Glutamatergic neuron (in vitro differentiated cells): Measurements from ENCODE around the gene JUP. TPM values are rescaled to one million over a fixed set of nuclear protein-coding genes. Genes with fewer than 3 reads are reported as not detected.

Experiments
- DNase-seq: peaks from one replicate; pipeline ENCODE4 v3.0.0; 2022
- H3K27ac Mint-ChIP-seq: one replicate; pipeline ENCODE4 v1.8.0; 2020; ENCODE audit warnings: mild to moderate bottlenecking, mixed read lengths, inconsistent platforms; ENCODE audit not compliant: unreplicated experiment
- H3K27me3 Mint-ChIP-seq: one replicate; pipeline ENCODE4 v1.8.0; 2020; ENCODE audit warnings: mild to moderate bottlenecking, moderate library complexity, mixed read lengths, inconsistent platforms; ENCODE audit not compliant: unreplicated experiment
- H3K36me3 Mint-ChIP-seq: one replicate; pipeline ENCODE4 v1.8.0; 2020; ENCODE audit warnings: mild to moderate bottlenecking, mixed read lengths, inconsistent platforms; ENCODE audit not compliant: unreplicated experiment
- H3K4me1 Mint-ChIP-seq: one replicate; pipeline ENCODE4 v1.8.0; 2020; ENCODE audit warnings: mild to moderate bottlenecking, low read depth, mixed read lengths, inconsistent platforms; ENCODE audit not compliant: unreplicated experiment
- H3K4me3 Mint-ChIP-seq: one replicate; pipeline ENCODE4 v1.8.0; 2020; ENCODE audit warnings: mild to moderate bottlenecking, mixed read lengths, inconsistent platforms; ENCODE audit not compliant: unreplicated experiment
- H3K9me3 Mint-ChIP-seq: one replicate; pipeline ENCODE4 v1.8.0; 2020; ENCODE audit warnings: mild to moderate bottlenecking, moderate library complexity, mixed read lengths, inconsistent platforms; ENCODE audit not compliant: unreplicated experiment
- CTCF ChIP-seq: fragments of 200-600 bp; sonication (generic); IDR thresholded peaks from one replicate; pipeline ENCODE4 v1.5.0; 2021; ENCODE audit not compliant: partially characterized antibody, unreplicated experiment
- total RNA-seq: library from RNA; stranded (reverse); fragmentation: NEBNext Ultra II Directional; extraction: Animal tissue kit (Norgen Biotek cat#: 25700); gene quantifications from one replicate; pipeline ENCODE4 v1.2.1, GENCODE V29; 2021; ENCODE audit not compliant: unreplicated experiment

JUP gene
- total RNA-seq, 1 donor from 2014 or later = 252 TPM

- H3K4me3 Mint-ChIP-seq = peak overlapping the region; percentile 75
- H3K4me1 Mint-ChIP-seq = peaks cover 39% of the 10 kb centered on the region
- peaks cover 21% of the 10 kb centered on the region for H3K9me3 Mint-ChIP-seq
- H3K36me3 Mint-ChIP-seq = peaks cover under 1% of the 10 kb centered on the region
- H3K27ac Mint-ChIP-seq = peak overlapping the region; percentile 83
- TF ChIP-seq CTCF = no peak
- peaks cover 18% of the 10 kb centered on the region for H3K27me3 Mint-ChIP-seq
- no peak for DNase-seq
These were observed 12.7 kb downstream of the JUP start for GRCh38 chr17:41773731-41774193.

GRCh38 chr17:41773190-41773588, 13.3 kb downstream of the JUP start:
- Mint-ChIP-seq H3K9me3 (peaks cover 23% of the 10 kb centered on the region), H3K4me3 (peak overlapping the region; percentile 75), H3K4me1 (peaks cover 39% of the 10 kb centered on the region), H3K36me3 (peaks cover 5% of the 10 kb centered on the region), H3K27me3 (peaks cover 23% of the 10 kb centered on the region), H3K27ac (peak overlapping the region; percentile 86)
- TF ChIP-seq CTCF = no peak
- DNase-seq = peak; percentile 72

- TF ChIP-seq CTCF = no peak
- peaks cover 5% of the 10 kb centered on the region for H3K36me3 Mint-ChIP-seq
These were observed 13.8 kb downstream of the JUP start for GRCh38 chr17:41772586-41773189.

GRCh38 chr17:41772218-41772585, 14.3 kb downstream of the JUP start:
- Mint-ChIP-seq H3K27ac (peak overlapping the region; percentile 86), H3K4me1 (peaks cover 35% of the 10 kb centered on the region), H3K9me3 (peaks cover 23% of the 10 kb centered on the region), H3K27me3 (peaks cover 23% of the 10 kb centered on the region), H3K4me3 (no peak overlapping the region), H3K36me3 (peaks cover 5% of the 10 kb centered on the region)
- no peak for DNase-seq
- no peak for TF ChIP-seq CTCF

More at GRCh38 chr17:41772586-41773189, 13.8 kb downstream of the JUP start:
- no peak for DNase-seq
- H3K4me1 Mint-ChIP-seq = peaks cover 39% of the 10 kb centered on the region
- H3K4me3 Mint-ChIP-seq = peak overlapping the region; percentile 30
- H3K27ac Mint-ChIP-seq = peak overlapping the region; percentile 86
- H3K9me3 Mint-ChIP-seq = peaks cover 23% of the 10 kb centered on the region
- H3K27me3 Mint-ChIP-seq = peaks cover 23% of the 10 kb centered on the region

- Mint-ChIP-seq H3K27ac (no peak overlapping the region), H3K9me3 (peaks cover 23% of the 10 kb centered on the region), H3K4me1 (peaks cover 35% of the 10 kb centered on the region), H3K4me3 (peak overlapping the region; percentile 7), H3K27me3 (peaks cover 23% of the 10 kb centered on the region), H3K36me3 (peaks cover 5% of the 10 kb centered on the region)
- TF ChIP-seq CTCF = no peak
- no peak for DNase-seq
These were observed 14.9 kb downstream of the JUP start for GRCh38 chr17:41771389-41772206.
